LNCaP clone FGC (cell line): ENCODE data around the gene OGFOD2.
"Not testable (repeated sequence)": the region's sequence is repeated elsewhere in the genome, so short reads cannot be mapped to it uniquely, and the experiment has no call there.

Experiments
- DNase-seq: peaks from one replicate; pipeline ENCODE4 v3.0.0-alpha.2; 2011; ENCODE audit warnings: low read depth
- H3K4me3 ChIP-seq: 2 replicates; pipeline ENCODE4 v1.5.1; 2011; ENCODE audit warnings: mild to moderate bottlenecking, low read depth, low read length, control low read depth
- TF ChIP-seq, protein P1 (sequence below): IDR thresholded peaks from 2 replicates; pipeline ENCODE4 v1.5.1; 2012; ENCODE audit warnings: mild to moderate bottlenecking; ENCODE audit not compliant: control insufficient read depth, insufficient read depth; ENCODE audit errors: extremely low read depth

Gene OGFOD2

DNA sequence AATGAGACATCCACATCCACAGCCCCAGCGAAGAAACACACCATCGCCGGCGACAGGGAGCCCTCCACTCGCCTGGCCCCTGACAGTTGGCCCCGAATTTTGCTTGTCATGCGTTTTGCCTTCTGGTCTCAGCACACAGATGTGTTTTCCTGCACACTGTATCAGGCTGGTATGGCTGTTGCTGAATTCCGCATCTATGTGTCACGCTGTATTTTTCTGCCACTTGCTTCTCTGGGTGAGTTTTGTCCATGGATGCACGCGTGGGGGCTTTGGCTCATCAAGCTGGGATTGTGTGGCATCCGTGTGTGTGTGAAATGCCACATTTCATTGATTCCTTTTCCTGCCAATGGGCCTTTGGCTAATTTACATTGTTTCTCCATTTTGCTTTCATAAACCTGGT is 31.9 kb downstream of the OGFOD2 start:
- TF ChIP-seq, protein P1, sequence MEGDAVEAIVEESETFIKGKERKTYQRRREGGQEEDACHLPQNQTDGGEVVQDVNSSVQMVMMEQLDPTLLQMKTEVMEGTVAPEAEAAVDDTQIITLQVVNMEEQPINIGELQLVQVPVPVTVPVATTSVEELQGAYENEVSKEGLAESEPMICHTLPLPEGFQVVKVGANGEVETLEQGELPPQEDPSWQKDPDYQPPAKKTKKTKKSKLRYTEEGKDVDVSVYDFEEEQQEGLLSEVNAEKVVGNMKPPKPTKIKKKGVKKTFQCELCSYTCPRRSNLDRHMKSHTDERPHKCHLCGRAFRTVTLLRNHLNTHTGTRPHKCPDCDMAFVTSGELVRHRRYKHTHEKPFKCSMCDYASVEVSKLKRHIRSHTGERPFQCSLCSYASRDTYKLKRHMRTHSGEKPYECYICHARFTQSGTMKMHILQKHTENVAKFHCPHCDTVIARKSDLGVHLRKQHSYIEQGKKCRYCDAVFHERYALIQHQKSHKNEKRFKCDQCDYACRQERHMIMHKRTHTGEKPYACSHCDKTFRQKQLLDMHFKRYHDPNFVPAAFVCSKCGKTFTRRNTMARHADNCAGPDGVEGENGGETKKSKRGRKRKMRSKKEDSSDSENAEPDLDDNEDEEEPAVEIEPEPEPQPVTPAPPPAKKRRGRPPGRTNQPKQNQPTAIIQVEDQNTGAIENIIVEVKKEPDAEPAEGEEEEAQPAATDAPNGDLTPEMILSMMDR = no peak
- DNase-seq = no peak
- H3K4me3 ChIP-seq = no peak overlapping the region

DNA sequence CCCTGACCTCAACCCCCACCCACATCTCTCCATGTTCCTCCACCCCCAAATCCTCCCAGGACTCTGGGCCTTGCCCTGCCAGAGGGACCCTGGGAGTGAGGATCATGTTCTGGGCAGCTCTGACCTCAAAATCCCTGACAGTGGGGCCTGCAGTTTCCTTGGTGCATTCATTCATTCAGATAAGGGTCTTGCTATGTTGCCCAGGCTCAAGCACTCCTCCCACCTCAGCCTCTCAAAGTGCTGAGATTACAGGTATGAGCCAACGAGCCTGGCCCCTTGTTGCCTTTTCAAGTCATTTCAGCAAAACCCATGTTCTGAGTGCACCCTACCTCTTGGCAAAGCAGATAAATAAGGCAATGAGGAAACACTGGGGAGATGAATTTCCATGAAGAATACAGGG is 35.1 kb downstream of the OGFOD2 start:
- TF ChIP-seq, protein P1 = no peak
- no peak overlapping the region for H3K4me3 ChIP-seq
- no peak for DNase-seq

DNA sequence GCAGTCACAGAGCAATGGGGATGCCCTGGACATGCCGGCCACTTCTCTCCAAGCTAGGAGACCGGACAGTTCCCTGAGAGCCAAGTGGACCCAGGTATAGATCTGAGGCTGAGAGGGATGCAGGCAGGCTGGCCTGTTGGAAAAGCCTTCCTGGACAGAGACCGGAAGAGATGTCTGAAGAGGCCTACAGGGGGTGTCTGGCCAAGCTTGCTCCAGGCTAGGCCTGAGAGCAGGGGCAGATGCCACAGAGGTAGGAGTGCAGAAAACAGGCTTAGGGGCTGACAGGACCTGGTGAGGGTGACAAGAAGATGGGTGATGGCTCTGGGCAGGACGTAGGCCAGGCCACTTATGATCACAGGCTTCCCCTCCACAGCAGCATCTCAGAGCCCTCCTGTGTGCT is 35.6 kb downstream of the OGFOD2 start:
- no peak overlapping the region for H3K4me3 ChIP-seq
- no peak for DNase-seq
- TF ChIP-seq, protein P1 = no peak

DNA sequence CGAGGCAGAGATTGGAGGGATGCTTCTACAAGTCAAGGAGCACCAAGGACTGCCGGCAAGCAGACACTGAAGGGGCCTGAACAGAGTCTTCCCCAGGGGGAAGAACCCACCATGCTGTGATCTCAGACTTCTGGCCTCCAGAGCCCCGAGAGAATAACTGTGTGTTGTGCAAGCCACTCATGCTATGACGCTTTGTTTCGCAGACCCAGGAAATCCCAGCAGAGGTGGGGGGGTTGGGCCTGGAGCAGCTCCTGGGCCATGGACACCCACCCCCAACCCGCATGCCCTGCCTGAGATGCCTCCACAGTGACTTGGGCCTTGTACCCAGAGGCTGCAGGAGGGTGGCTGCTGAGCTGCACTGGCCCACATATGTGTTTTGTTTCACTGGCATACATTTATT is 36.7 kb downstream of the OGFOD2 start:
- DNase-seq = no peak
- H3K4me3 ChIP-seq = no peak overlapping the region
- TF ChIP-seq, protein P1 = no peak

DNA sequence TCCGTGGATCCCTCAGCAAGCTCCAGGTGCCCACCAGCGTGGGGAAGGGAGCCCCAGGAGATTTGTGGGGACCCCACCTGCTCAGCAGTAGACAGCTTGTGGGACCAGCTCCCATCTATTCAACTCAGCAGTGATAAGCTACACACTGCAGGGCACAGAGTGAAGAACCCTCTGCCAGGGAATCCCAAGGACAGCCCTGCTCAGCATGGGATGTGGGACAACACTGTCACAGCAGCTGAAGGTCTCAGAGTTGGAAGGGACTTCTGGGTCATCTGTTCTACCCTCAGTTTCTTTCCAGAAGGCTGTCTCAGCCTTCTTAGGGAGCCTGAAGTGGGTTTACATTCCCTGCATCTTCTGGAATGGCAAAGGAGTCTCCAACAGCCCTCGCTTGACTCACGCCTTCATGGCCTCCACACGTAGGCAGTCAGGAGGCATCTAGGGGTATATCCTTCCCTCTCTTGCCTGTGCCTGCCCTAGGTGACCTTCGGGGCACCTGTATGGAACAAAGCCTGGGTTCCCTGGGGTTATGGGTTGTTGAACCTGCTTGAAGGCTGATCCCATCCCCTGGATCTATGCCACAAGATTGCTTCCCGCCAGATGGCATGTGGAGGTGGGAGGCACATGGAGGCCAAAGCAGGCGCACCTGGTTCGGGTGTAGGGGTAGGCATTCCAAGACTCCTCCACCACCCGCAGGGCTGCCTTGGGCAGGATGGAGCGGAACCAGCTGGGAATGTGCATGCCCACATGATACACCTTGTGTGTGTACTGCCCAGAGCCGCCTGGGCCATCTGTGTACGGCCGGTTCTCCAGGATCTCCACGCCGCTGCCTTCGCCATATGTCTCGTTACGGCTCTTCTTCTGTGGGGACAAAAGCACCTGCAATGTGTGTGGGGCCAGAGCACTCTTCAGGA is 38.4 kb downstream of the OGFOD2 start:
- TF ChIP-seq, protein P1 = no peak
- DNase-seq = no peak
- H3K4me3 ChIP-seq = no peak overlapping the region

DNA sequence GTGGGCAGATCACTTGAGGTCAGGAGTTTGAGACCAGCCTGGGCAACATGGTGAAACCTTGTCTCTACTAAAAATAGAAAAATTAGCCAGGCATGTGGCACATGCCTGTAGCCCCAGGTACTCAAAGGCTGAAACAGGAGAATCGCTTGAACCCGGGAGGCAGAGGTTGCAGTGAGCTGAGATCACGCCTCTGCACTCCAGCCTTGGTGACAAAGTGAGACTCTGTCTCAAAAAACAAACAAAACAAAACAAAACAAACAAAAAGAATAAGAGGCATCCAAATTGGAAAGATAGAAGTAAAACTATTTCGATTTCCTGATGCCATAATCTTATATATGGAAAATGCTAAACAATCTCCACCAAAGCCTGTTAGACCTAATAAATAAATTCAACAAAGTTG is 39.4 kb downstream of the OGFOD2 start:
- H3K4me3 ChIP-seq, DNase-seq: not testable (repeated sequence)

DNA sequence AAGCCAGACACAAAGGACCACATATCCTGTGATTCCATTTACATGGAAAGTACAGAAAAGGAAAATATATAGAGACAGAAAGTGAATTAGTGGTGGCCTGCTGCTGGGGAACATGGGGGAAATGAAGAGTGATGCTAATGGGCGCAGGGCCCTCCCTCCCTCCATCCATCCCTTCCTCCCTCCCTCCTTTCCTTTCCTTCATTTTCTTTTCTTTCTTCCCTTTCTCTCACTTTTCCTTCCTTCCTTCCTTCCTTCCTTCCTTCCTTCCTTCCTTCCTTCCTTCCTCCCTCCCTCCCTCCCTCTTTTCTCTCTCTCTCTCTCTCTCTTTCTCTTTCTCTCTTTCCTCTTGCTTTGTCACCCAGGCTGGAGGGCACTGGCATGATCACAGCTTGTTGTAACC is 42.7 kb downstream of the OGFOD2 start:
- no peak overlapping the region for H3K4me3 ChIP-seq
- TF ChIP-seq, protein P1 = no peak
- DNase-seq = no peak
